ENCODE data around the gene ARID3A.

Gene ARID3A

DNA sequence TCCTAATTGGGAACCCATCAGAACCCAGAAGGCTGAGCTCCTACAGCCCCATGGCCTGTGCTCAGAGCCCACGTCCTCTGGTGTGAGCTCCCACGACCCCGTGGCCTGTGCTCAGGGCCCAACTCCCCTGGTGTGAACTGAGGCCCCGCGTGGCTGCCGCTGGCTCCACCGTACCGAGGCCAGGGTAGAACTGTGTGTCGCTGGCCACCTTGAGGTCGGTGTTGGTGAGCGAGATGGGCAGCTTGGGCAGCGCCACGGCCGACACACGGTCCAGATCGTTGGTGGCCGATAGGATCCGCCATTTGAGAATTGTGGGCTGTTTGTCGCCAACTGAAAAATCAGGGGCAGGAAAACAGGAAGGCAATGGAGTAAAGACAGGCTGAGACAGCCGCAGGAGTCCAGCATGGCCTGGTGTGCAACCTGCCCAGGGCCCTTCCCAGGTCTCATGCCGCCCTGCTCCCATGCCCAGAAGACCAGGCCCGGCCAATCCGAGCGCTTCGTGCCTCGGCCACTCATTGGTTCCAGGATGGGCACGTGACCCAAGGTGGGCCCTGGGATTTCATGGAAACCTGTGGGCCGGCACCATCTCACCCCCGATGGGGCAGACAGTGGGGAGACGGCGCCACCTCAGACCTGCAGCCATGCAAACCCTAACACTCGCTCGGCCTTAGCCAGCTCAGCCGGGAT is 44.3 kb upstream of the ARID3A start:
- DNase-seq (ENCODE audit: low read depth, low spot score), result no peak
- Histone ChIP-seq H3K27ac (no peak overlapping the region), H3K4me3 (no peak overlapping the region), H3K36me3 (ENCODE audit: insufficient read depth, low read length) (peaks cover 24% of the 10 kb centered on the region; the same call in 1 of the 2 replicates), H3K9ac (ENCODE audit: insufficient read length) (no peak overlapping the region), H3K9me3 (ENCODE audit: low read depth, low read length) (no peaks in the 10 kb centered on the region)
- TF ChIP-seq POLR2AphosphoS5 (IDR thresholded peaks at IDR 0.05; ENCODE audit: borderline replicate concordance, low read depth, low read length) (no peak), FOXP2 (optimal IDR thresholded peaks at IDR 0.05; ENCODE audit: control extremely low read depth, extremely low read length, insufficient read depth) (no peak), EZH2 (IDR thresholded peaks at IDR 0.05) (no peak)

DNA sequence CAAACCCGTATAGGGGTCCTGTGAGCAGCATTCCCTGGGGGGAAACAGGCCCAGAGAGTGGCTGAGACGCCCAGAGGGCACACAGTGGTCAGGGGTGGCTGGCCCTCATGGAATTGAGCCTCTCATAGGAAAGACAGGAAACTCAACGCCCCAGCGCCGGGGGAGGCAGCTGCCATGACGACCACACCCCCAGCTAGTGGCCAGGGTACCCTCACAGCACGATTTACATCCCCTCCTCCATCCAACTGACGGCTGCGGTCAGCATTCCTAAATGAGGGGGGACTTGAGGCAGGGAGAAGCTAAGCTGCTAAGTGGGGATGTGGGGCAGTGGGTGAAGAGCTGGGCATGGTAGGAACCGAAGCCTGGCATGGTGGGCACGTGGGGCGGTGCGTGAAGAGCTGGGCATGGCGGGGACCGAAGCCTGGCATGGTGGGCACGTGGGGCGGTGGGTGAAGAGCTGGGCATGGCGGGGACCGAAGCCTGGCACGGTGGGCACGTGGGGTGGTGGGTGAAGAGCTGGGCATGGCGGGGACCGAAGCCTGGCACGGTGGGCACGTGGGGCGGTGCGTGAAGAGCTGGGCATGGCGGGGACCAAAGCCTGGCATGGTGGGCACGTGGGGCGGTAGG is 42.9 kb upstream of the ARID3A start:
- no peak for DNase-seq (ENCODE audit: low read depth, low spot score)
- TF ChIP-seq POLR2AphosphoS5 (IDR thresholded peaks at IDR 0.05; ENCODE audit: borderline replicate concordance, low read depth, low read length) (no peak), EZH2 (IDR thresholded peaks at IDR 0.05) (no peak)
- peaks cover 32% of the 10 kb centered on the region; the same call in 1 of the 2 replicates for H3K36me3 ChIP-seq (ENCODE audit: insufficient read depth, low read length)
- H3K4me3 ChIP-seq, result no peak overlapping the region
- no peak overlapping the region for H3K9ac ChIP-seq (ENCODE audit: insufficient read length)
- no peak overlapping the region for H3K27ac ChIP-seq
- no peaks in the 10 kb centered on the region for H3K9me3 ChIP-seq (ENCODE audit: low read depth, low read length)

DNA sequence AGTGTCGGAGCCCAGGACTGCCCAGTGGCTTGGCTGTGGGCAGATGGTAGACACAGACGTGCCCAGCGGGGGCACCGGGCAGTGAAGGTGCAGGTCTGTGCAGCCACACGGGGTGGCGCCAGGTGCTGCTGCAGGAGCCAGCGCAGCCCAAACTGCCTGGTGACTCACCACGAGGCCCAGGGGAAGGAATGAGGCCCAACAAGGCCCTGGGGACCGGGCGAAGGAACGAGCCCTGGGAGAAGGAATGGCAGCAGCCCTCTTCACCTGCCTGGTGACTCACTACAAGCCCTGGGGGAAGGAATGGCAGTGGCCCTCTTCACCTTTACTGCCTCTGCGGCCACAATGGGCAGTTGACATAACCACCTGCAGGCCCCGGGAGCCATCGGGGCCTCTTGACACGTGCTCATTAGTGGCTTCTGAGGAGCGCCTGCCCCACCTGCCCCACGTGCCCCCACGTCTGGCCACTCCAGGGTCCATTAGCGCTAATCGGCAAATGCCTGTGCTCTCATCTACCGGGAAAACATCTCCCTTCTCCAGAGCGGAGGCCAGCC is 42.1 kb upstream of the ARID3A start:
- H3K27ac ChIP-seq, result no peak overlapping the region
- no peak for TF ChIP-seq EZH2 (IDR thresholded peaks at IDR 0.05)
- TF ChIP-seq FOXP2 (optimal IDR thresholded peaks at IDR 0.05; ENCODE audit: control extremely low read depth, extremely low read length, insufficient read depth), result no peak
- no peak for TF ChIP-seq POLR2AphosphoS5 (IDR thresholded peaks at IDR 0.05; ENCODE audit: borderline replicate concordance, low read depth, low read length)
- no peak for DNase-seq (ENCODE audit: low read depth, low spot score)
- no peaks in the 10 kb centered on the region for H3K9me3 ChIP-seq (ENCODE audit: low read depth, low read length)
- H3K4me3 ChIP-seq, result no peak overlapping the region
- peaks cover 36% of the 10 kb centered on the region; the same call in 1 of the 2 replicates for H3K36me3 ChIP-seq (ENCODE audit: insufficient read depth, low read length)
- no peak overlapping the region for H3K9ac ChIP-seq (ENCODE audit: insufficient read length)

DNA sequence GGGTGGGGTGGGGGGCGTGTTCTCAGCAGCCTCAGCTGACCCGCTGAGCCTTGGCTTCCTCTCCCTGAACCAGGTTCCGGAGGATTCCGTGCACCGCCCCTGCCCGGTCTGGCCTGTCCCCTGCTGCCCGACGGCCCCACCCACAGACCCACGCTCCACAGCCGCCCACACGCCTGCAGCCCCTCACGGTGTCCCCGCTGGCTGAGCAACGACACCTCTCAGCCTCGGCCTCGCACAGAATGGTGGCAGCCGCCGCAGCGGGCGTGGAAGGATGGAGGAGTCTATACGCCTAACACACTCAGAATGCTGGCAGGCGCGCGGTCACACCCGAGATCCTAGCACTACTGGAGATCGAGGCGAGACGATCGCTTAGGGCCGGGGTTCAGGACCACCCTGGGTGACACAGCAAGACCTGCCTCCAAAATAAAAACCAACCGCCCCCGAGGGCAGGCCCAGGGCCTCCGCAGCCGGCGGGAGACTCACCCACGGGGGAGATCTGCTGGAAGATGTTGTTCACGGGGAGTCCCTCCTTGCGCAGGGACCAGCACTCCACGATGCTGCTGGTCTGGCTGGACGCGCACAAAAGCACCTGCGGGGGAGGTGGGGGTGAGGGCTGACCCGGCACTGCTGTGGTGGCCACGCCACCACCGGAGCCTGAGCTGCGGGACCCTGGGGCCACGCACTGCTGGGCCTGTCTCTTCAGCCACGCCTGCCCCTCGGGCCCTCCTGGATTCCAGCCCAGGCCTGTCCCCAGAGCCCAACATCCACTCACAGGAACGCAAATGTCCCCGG is 41.2 kb upstream of the ARID3A start:
- peaks cover 44% of the 10 kb centered on the region; the same call in 1 of the 2 replicates for H3K36me3 ChIP-seq (ENCODE audit: insufficient read depth, low read length)
- DNase-seq (ENCODE audit: low read depth, low spot score), result no peak
- TF ChIP-seq POLR2AphosphoS5 (IDR thresholded peaks at IDR 0.05; ENCODE audit: borderline replicate concordance, low read depth, low read length) (no peak), EZH2 (IDR thresholded peaks at IDR 0.05) (no peak)

DNA sequence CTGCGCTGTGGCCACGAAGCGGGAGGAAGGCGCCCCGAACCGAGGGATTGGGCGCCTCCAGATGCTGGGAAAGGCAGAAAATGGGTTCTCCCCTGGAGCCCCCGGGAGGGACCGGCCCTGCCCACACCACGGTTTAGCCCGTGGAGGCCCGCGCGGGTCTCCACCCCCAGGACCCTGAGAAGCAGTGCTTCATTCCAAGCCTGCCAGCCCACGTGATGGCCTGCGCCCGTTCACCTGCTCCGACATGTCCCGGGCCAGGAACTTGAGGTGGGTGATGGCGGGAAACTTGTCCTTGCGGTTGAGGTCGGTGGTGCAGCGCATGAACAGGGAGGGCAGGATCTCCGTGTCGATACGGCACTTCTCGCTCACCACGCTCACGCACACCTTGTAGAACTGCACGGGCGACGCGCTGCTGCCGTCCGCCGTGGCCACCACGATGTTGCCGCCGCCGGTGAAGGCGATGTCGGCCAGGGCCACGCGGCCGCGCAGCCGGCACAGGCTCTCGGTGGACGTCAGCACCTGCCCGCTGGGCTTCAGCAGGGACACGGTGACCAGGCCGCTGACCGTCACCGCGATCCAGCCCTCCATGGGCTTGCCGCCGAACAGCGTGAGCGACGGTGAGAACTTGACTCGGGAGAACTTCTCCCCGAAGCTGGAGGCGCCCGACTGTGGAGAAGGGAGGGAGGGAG is 40.2 kb upstream of the ARID3A start:
- Histone ChIP-seq H3K36me3 (ENCODE audit: insufficient read depth, low read length) (peaks cover 49% of the 10 kb centered on the region; the same call in 1 of the 2 replicates), H3K27ac (no peak overlapping the region), H3K9ac (ENCODE audit: insufficient read length) (no peak overlapping the region), H3K4me3 (no peak overlapping the region), H3K9me3 (ENCODE audit: low read depth, low read length) (no peaks in the 10 kb centered on the region)
- DNase-seq (ENCODE audit: low read depth, low spot score), result no peak
- TF ChIP-seq POLR2AphosphoS5 (IDR thresholded peaks at IDR 0.05; ENCODE audit: borderline replicate concordance, low read depth, low read length), result no peak
- no peak for TF ChIP-seq FOXP2 (optimal IDR thresholded peaks at IDR 0.05; ENCODE audit: control extremely low read depth, extremely low read length, insufficient read depth)
- TF ChIP-seq EZH2 (IDR thresholded peaks at IDR 0.05), result no peak

More for the DNA sequence above, 41.2 kb upstream of the ARID3A start:
- no peaks in the 10 kb centered on the region for H3K9me3 ChIP-seq (ENCODE audit: low read depth, low read length)
- H3K27ac ChIP-seq, result no peak overlapping the region
- H3K4me3 ChIP-seq, result no peak overlapping the region
- no peak overlapping the region for H3K9ac ChIP-seq (ENCODE audit: insufficient read length)

DNA sequence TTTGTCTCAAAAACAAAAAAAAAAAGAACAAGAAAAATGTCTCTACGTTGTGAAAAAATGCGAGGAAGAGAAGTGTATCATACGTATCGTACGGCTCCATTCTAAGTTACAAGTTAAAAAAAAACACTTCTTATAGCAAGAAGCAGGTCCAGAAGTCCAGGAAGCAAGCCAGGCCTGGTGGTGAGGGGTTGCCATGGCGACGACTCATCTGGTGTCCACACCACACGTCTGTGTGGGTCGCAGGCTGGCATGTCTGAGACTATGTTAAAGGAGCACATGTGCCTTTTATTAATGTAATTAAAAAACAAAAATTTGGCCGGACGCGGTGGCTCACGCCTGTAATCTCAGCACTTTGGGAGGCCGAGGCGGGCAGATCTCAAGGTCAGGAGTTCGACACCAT is 38.8 kb upstream of the ARID3A start:
- no peak for DNase-seq (ENCODE audit: low read depth, low spot score)

DNA sequence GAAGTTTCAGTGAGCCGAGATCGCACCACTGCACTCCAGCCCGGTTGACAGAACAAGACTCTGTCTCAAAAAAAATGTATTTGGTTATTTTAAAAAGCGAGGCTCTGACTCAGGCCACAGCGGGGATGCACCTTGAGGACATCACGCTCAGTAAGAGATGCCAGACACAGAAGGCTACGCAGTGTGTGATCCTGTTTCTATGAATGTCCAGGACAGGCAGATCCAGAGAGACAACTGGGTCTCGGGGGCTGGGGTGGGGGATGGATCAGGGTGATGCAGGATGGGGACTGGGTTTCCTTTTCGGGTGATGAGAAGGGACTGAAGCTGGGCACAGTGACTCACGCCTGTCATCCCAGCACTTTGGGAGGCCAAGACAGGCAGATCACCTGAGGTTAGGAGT is 38.2 kb upstream of the ARID3A start:
- Histone ChIP-seq H3K27ac (no peak overlapping the region), H3K36me3 (ENCODE audit: insufficient read depth, low read length) (peaks cover 37% of the 10 kb centered on the region; the same call in 1 of the 2 replicates)

More for the DNA sequence above, 38.8 kb upstream of the ARID3A start:
- Histone ChIP-seq H3K9ac (ENCODE audit: insufficient read length) (no peak overlapping the region), H3K4me3 (no peak overlapping the region), H3K36me3 (ENCODE audit: insufficient read depth, low read length) (peaks cover 37% of the 10 kb centered on the region; the same call in 1 of the 2 replicates), H3K27ac (no peak overlapping the region), H3K9me3 (ENCODE audit: low read depth, low read length) (no peaks in the 10 kb centered on the region)
- TF ChIP-seq FOXP2 (optimal IDR thresholded peaks at IDR 0.05; ENCODE audit: control extremely low read depth, extremely low read length, insufficient read depth) (no peak), POLR2AphosphoS5 (IDR thresholded peaks at IDR 0.05; ENCODE audit: borderline replicate concordance, low read depth, low read length) (no peak), EZH2 (IDR thresholded peaks at IDR 0.05) (no peak)

More for the DNA sequence above, 38.2 kb upstream of the ARID3A start:
- TF ChIP-seq POLR2AphosphoS5 (IDR thresholded peaks at IDR 0.05; ENCODE audit: borderline replicate concordance, low read depth, low read length) (no peak), EZH2 (IDR thresholded peaks at IDR 0.05) (no peak), FOXP2 (optimal IDR thresholded peaks at IDR 0.05; ENCODE audit: control extremely low read depth, extremely low read length, insufficient read depth) (no peak)
- no peak overlapping the region for H3K9ac ChIP-seq (ENCODE audit: insufficient read length)
- no peak overlapping the region for H3K4me3 ChIP-seq
- DNase-seq (ENCODE audit: low read depth, low spot score), result no peak
- no peaks in the 10 kb centered on the region for H3K9me3 ChIP-seq (ENCODE audit: low read depth, low read length)

Data from SK-N-MC (cell line).